Osteoblast (primary cell): ENCODE data around the gene CASP5. TPM values are rescaled to one million over a fixed set of nuclear protein-coding genes. Genes with fewer than 3 reads are reported as not detected.

Experiments used
- DNase-seq: peaks from one replicate; pipeline ENCODE4 v3.0.0; 2011; ENCODE audit warnings: low spot score, mixed read lengths; ENCODE audit not compliant: insufficient read length; ENCODE audit errors: missing footprints
- H2AFZ ChIP-seq: 2 replicates; pipeline ENCODE4 v1.6.0; 2011; ENCODE audit warnings: mild to moderate bottlenecking, low read length
- H3K27ac ChIP-seq: 2 replicates; pipeline ENCODE4 v1.5.1; 2011; ENCODE audit warnings: mild to moderate bottlenecking, low read depth, low read length, moderate library complexity
- H3K27me3 ChIP-seq: 2 replicates; pipeline ENCODE4 v1.6.0; 2012; ENCODE audit warnings: mild to moderate bottlenecking, control low read depth, inconsistent platforms, low read length, moderate library complexity; ENCODE audit not compliant: insufficient read depth
- H3K36me3 ChIP-seq: 2 replicates; pipeline ENCODE4 v1.5.1; 2011; ENCODE audit warnings: mild to moderate bottlenecking, low read length, control low read depth, moderate library complexity; ENCODE audit not compliant: insufficient read depth
- H3K4me1 ChIP-seq: 2 replicates; pipeline ENCODE4 v1.5.1; 2011; ENCODE audit warnings: mild to moderate bottlenecking, low read length, control low read depth, moderate library complexity; ENCODE audit not compliant: insufficient read depth
- H3K4me2 ChIP-seq: 2 replicates; pipeline ENCODE4 v1.6.0; 2011; ENCODE audit warnings: mild to moderate bottlenecking, low read length; ENCODE audit not compliant: insufficient read depth
- H3K4me3 ChIP-seq: fragments of 200-600 bp; sonication (generic); 3 replicates; pipeline ENCODE4 v1.5.1; 2012; ENCODE audit warnings: mild to moderate bottlenecking, low read length, inconsistent platforms; ENCODE audit not compliant: insufficient read depth
- H3K79me2 ChIP-seq: 2 replicates; pipeline ENCODE4 v1.6.0; 2012; ENCODE audit warnings: mild to moderate bottlenecking, low read length, control low read depth, inconsistent platforms; ENCODE audit not compliant: insufficient read depth
- H3K9me3 ChIP-seq: 2 replicates; pipeline ENCODE4 v1.5.1; 2011; ENCODE audit warnings: low read depth, low read length, control low read depth
- H4K20me1 ChIP-seq: 2 replicates; pipeline ENCODE4 v1.6.0; 2012; ENCODE audit warnings: mild to moderate bottlenecking, low read length, control low read depth; ENCODE audit not compliant: insufficient read depth
- CTCF ChIP-seq: IDR thresholded peaks from 2 replicates; pipeline ENCODE4 v1.5.1; 2011; ENCODE audit warnings: mild to moderate bottlenecking, low read depth, low read length, moderate library complexity; ENCODE audit errors: extremely low read depth
- total RNA-seq: library from RNA; depleted of rRNA; stranded (reverse); fragments of >200 nt; gene quantifications from 2 replicates; pipeline ENCODE4 v1.2.3, GENCODE V29; 2012

Gene CASP5
- total RNA-seq, 1 donor, result 0.36 TPM

GRCh38 chr11:105057432-105057831 lies 34.5 kb upstream of the CASP5 start:
- H3K4me1 ChIP-seq, result no peaks in the 10 kb centered on the region
- H2AFZ ChIP-seq, result no peak overlapping the region
- H3K4me2 ChIP-seq, result no peak overlapping the region
- H3K27ac ChIP-seq, result no peak overlapping the region
- no peaks in the 10 kb centered on the region for H3K36me3 ChIP-seq
- TF ChIP-seq CTCF, result no peak
- no peak overlapping the region for H3K4me3 ChIP-seq
- no peaks in the 10 kb centered on the region for H3K79me2 ChIP-seq
- H4K20me1 ChIP-seq, result no peaks in the 10 kb centered on the region
- H3K27me3 ChIP-seq, result no peaks in the 10 kb centered on the region
- no peaks in the 10 kb centered on the region for H3K9me3 ChIP-seq
- no peak for DNase-seq

GRCh38 chr11:105056446-105056845 lies 33.5 kb upstream of the CASP5 start:
- Histone ChIP-seq H4K20me1 (no peaks in the 10 kb centered on the region), H3K36me3 (no peaks in the 10 kb centered on the region), H3K9me3 (no peaks in the 10 kb centered on the region), H3K4me3 (no peak overlapping the region), H3K27me3 (no peaks in the 10 kb centered on the region), H3K4me2 (no peak overlapping the region), H3K27ac (no peak overlapping the region), H3K79me2 (no peaks in the 10 kb centered on the region), H3K4me1 (no peaks in the 10 kb centered on the region), H2AFZ (no peak overlapping the region)
- DNase-seq, result no peak
- no peak for TF ChIP-seq CTCF

- Histone ChIP-seq H3K36me3 (no peaks in the 10 kb centered on the region), H3K27ac (no peak overlapping the region), H3K4me1 (no peaks in the 10 kb centered on the region), H3K27me3 (no peaks in the 10 kb centered on the region), H3K79me2 (no peaks in the 10 kb centered on the region), H3K9me3 (no peaks in the 10 kb centered on the region), H3K4me2 (no peak overlapping the region), H3K4me3 (no peak overlapping the region), H4K20me1 (no peaks in the 10 kb centered on the region), H2AFZ (no peak overlapping the region)
- DNase-seq, result no peak
- TF ChIP-seq CTCF, result no peak
Measured at GRCh38 chr11:105054723-105055493, 31.9 kb upstream of the CASP5 start.

GRCh38 chr11:105052487-105052886 lies 29.5 kb upstream of the CASP5 start:
- Histone ChIP-seq H3K4me1 (peaks cover 2% of the 10 kb centered on the region), H4K20me1 (no peaks in the 10 kb centered on the region), H3K9me3 (no peaks in the 10 kb centered on the region), H3K36me3 (no peaks in the 10 kb centered on the region), H3K27me3 (no peaks in the 10 kb centered on the region), H3K79me2 (no peaks in the 10 kb centered on the region), H3K27ac (no peak overlapping the region), H2AFZ (no peak overlapping the region), H3K4me3 (no peak overlapping the region), H3K4me2 (no peak overlapping the region)
- DNase-seq, result no peak
- TF ChIP-seq CTCF, result no peak
